Loucy (cell line): ENCODE measurements around the gene MRPL42.

Experiments used
- EZH2phosphoT487 ChIP-seq: fragments of 200-600 bp; IDR thresholded peaks from 2 replicates; pipeline ENCODE4 v1.6.1; 2018; ENCODE audit warnings: antibody characterized with exemption, mild to moderate bottlenecking, moderate library complexity, borderline replicate concordance
- TF ChIP-seq, protein P1 (sequence below): fragments of 200-600 bp; sonication (generic); conservative IDR thresholded peaks from 2 replicates; pipeline ENCODE4 v1.5.1; 2014; ENCODE audit warnings: mild to moderate bottlenecking, antibody characterized with exemption, low read length

DNA sequence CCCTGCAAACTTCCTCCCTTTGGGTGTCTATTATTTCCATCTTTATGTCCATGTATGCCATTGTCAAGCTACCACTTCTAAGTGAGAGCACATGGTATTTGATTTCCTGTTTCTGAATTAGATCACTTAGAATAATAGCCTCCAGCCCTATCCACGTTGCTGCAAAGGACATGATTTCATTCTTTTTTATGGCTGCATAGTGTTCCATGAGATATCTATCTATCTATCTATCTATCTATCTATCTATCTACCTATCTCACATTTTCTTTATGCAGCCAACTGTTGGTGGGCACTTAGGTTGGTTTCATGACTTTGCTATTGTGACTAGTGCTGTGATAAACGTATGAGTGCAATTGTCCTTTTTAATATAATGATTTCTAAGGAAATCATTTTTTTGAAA lies 11.2 kb upstream of the MRPL42 start:
- TF ChIP-seq, protein P1, sequence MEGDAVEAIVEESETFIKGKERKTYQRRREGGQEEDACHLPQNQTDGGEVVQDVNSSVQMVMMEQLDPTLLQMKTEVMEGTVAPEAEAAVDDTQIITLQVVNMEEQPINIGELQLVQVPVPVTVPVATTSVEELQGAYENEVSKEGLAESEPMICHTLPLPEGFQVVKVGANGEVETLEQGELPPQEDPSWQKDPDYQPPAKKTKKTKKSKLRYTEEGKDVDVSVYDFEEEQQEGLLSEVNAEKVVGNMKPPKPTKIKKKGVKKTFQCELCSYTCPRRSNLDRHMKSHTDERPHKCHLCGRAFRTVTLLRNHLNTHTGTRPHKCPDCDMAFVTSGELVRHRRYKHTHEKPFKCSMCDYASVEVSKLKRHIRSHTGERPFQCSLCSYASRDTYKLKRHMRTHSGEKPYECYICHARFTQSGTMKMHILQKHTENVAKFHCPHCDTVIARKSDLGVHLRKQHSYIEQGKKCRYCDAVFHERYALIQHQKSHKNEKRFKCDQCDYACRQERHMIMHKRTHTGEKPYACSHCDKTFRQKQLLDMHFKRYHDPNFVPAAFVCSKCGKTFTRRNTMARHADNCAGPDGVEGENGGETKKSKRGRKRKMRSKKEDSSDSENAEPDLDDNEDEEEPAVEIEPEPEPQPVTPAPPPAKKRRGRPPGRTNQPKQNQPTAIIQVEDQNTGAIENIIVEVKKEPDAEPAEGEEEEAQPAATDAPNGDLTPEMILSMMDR, result no peak
- TF ChIP-seq EZH2phosphoT487, result no peak
